ENCODE data around the gene THAP2.

DNA sequence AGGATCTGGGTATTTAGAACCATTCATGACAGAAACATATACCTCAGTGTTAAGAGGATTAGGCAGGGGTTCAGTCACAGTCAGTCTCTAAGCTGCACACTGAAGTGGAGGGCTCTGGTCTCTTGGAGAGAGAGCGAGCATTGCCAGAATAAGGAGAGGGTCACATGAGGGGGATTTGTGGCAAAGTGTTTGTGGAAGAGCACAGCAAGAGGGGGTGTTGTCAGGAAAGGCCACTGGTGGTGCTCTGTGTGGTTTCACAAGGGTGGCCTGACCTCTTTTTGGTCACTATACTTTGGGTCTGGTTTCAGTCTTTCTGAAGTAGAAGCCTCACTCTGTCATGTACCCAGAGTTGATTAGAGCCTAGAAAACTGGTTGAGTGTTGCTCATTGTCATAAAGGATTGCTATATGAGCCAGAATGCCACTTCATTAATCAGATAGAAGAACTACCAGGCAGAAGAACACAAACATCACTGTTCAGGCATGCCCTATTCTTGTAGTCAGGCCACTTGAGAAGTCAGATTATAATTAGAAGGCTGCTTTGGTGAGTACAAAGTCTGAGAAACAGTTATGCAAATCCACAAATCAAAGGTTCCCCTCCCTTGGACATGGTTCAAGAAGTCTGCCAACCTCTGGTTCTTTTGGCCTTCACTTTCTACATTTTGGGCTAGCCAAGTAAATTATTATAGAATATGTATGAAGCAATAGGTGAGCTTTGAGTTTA is 30.2 kb downstream of the THAP2 start:
- no peak for TF ChIP-seq CTBP1 (IDR thresholded peaks at IDR 0.05; ENCODE audit: borderline replicate concordance)
- TF ChIP-seq FOXA1 (IDR thresholded peaks at IDR 0.05): no peak
- TF ChIP-seq LEF1 (IDR thresholded peaks at IDR 0.05; ENCODE audit: borderline replicate concordance): no peak
- no peak for TF ChIP-seq SP1 (IDR thresholded peaks at IDR 0.05)
- TF ChIP-seq PKNOX1 (IDR thresholded peaks at IDR 0.05): no peak
- TF ChIP-seq TARDBP (IDR thresholded peaks at IDR 0.05): no peak
- TF ChIP-seq SUZ12 (IDR thresholded peaks at IDR 0.05): no peak
- TF ChIP-seq FOXM1 (IDR thresholded peaks at IDR 0.05; ENCODE audit: borderline replicate concordance): no peak
- no peak for TF ChIP-seq ARNT (IDR thresholded peaks at IDR 0.05)
- TF ChIP-seq NFRKB (IDR thresholded peaks at IDR 0.05): no peak
